H9 (cell line): ENCODE measurements around the gene PLA2G5. TPM values are rescaled to one million over a fixed set of nuclear protein-coding genes. Genes with fewer than 3 reads are reported as not detected.

ENCODE experiments used
- DNase-seq: peaks from one replicate; pipeline ENCODE4 v3.0.0-alpha.2; 2017
- H2AFZ ChIP-seq: one replicate; pipeline ENCODE4 v1.6.1; 2013; ENCODE audit warnings: mild to moderate bottlenecking, low read length, control low read depth, moderate library complexity
- H2AK5ac ChIP-seq: 2 replicates; pipeline ENCODE4 v1.6.1; 2013; ENCODE audit warnings: low read length, control low read depth, mixed read lengths; ENCODE audit not compliant: insufficient read length
- H2BK120ac ChIP-seq: one replicate; pipeline ENCODE4 v1.6.1; 2013; ENCODE audit warnings: low read depth, mild to moderate bottlenecking, low read length, control low read depth, inconsistent platforms; ENCODE audit not compliant: poor library complexity, severe bottlenecking
- H2BK12ac ChIP-seq: 2 replicates; pipeline ENCODE4 v1.6.1; 2013; ENCODE audit warnings: low read length, control low read depth, mixed read lengths, low read depth; ENCODE audit not compliant: insufficient read length
- H2BK15ac ChIP-seq: 2 replicates; pipeline ENCODE4 v1.6.1; 2013; ENCODE audit warnings: low read depth, low read length, control low read depth
- H2BK20ac ChIP-seq: one replicate; pipeline ENCODE4 v1.6.1; 2013; ENCODE audit warnings: low read depth, mild to moderate bottlenecking, low read length, control low read depth, inconsistent platforms; ENCODE audit not compliant: poor library complexity, severe bottlenecking
- H2BK5ac ChIP-seq: 2 replicates; pipeline ENCODE4 v1.6.1; 2013; ENCODE audit warnings: low read length, control low read depth, mixed read lengths; ENCODE audit not compliant: insufficient read length
- H3K14ac ChIP-seq: 2 replicates; pipeline ENCODE4 v1.6.1; 2013; ENCODE audit warnings: low read length, control low read depth; ENCODE audit not compliant: insufficient read depth
- H3K18ac ChIP-seq: 2 replicates; pipeline ENCODE4 v1.6.1; 2013; ENCODE audit warnings: low read depth, mild to moderate bottlenecking, mixed read lengths, low read length, control low read depth; ENCODE audit not compliant: insufficient read length
- H3K23ac ChIP-seq: 2 replicates; pipeline ENCODE4 v1.6.1; 2013; ENCODE audit warnings: low read length, control low read depth, mixed read lengths, low read depth; ENCODE audit not compliant: insufficient read length
- H3K23me2 ChIP-seq: 2 replicates; pipeline ENCODE4 v1.6.1; 2013; ENCODE audit warnings: low read depth, mild to moderate bottlenecking, mixed read lengths, low read length, control low read depth; ENCODE audit not compliant: insufficient read length, poor library complexity, severe bottlenecking
- H3K27ac ChIP-seq: 2 replicates; pipeline ENCODE4 v1.5.1; 2013; ENCODE audit warnings: low read length, control low read depth, mixed read lengths, low read depth; ENCODE audit not compliant: insufficient read length
- H3K27me3 ChIP-seq: 2 replicates; pipeline ENCODE4 v1.6.1; 2013; ENCODE audit warnings: low read length, control low read depth, inconsistent platforms; ENCODE audit not compliant: insufficient read depth
- H3K4ac ChIP-seq: 2 replicates; pipeline ENCODE4 v1.6.1; 2013; ENCODE audit warnings: low read depth, mild to moderate bottlenecking, control low read depth, inconsistent platforms, low read length, moderate library complexity
- H3K4me1 ChIP-seq: 2 replicates; pipeline ENCODE4 v1.6.1; 2013; ENCODE audit warnings: low read length, control low read depth, inconsistent platforms; ENCODE audit not compliant: insufficient read depth
- H3K4me2 ChIP-seq: 2 replicates; pipeline ENCODE4 v1.6.1; 2013; ENCODE audit warnings: low read length, control low read depth, mixed read lengths; ENCODE audit not compliant: insufficient read length, insufficient read depth
- H3K56ac ChIP-seq: 2 replicates; pipeline ENCODE4 v1.6.1; 2013; ENCODE audit warnings: low read depth, mild to moderate bottlenecking, mixed read lengths, low read length, control low read depth; ENCODE audit not compliant: insufficient read length
- H3K79me1 ChIP-seq: 2 replicates; pipeline ENCODE4 v1.6.1; 2013; ENCODE audit warnings: low read depth, mild to moderate bottlenecking, moderate library complexity, low read length, control low read depth, inconsistent platforms; ENCODE audit not compliant: insufficient read depth, poor library complexity, severe bottlenecking
- H3K79me2 ChIP-seq: 2 replicates; pipeline ENCODE4 v1.6.1; 2013; ENCODE audit warnings: low read length, control low read depth, inconsistent platforms; ENCODE audit not compliant: insufficient read depth
- H3K9ac ChIP-seq: 2 replicates; pipeline ENCODE4 v1.6.1; 2013; ENCODE audit warnings: low read length, control low read depth, mixed read lengths; ENCODE audit not compliant: insufficient read length; ENCODE audit errors: extremely low read depth
- H3K9me3 ChIP-seq: one replicate; pipeline ENCODE4 v1.6.1; 2013; ENCODE audit warnings: low read depth, low read length, inconsistent platforms; ENCODE audit not compliant: control insufficient read depth
- H3T11ph ChIP-seq: one replicate; pipeline ENCODE4 v1.6.1; 2013; ENCODE audit warnings: mild to moderate bottlenecking, low read length, control low read depth, inconsistent platforms
- H4K20me1 ChIP-seq: one replicate; pipeline ENCODE4 v1.6.1; 2013; ENCODE audit not compliant: control insufficient read depth, insufficient read length, insufficient read depth
- H4K5ac ChIP-seq: 2 replicates; pipeline ENCODE4 v1.6.1; 2013; ENCODE audit warnings: low read depth, mild to moderate bottlenecking, mixed read lengths, low read length, control low read depth; ENCODE audit not compliant: insufficient read length
- H4K8ac ChIP-seq: replicated peaks from 2 replicates; pipeline ENCODE4 v1.6.1; 2013; ENCODE audit warnings: low read length, control low read depth, mixed read lengths, low read depth; ENCODE audit not compliant: insufficient read length
- H4K91ac ChIP-seq: 2 replicates; pipeline ENCODE4 v1.6.1; 2013; ENCODE audit warnings: low read depth, mild to moderate bottlenecking, moderate library complexity, mixed read lengths, low read length, control low read depth; ENCODE audit not compliant: insufficient read length
- H3K27ac Mint-ChIP-seq, 3 experiments: 2 replicates in 2 of 3; 3 replicates in 1 of 3; pipeline ENCODE4 v1.8.0; 2020 to 2021; ENCODE audit warnings: mixed read lengths in 3 of 3, mild to moderate bottlenecking in 1 of 3, moderate library complexity in 1 of 3
- H3K27me3 Mint-ChIP-seq: 2 replicates; pipeline ENCODE4 v1.8.0; 2021; ENCODE audit warnings: low read depth, mild to moderate bottlenecking, moderate library complexity, mixed read lengths
- H3K36me3 Mint-ChIP-seq, 3 experiments: 2 replicates in 2 of 3; 3 replicates in 1 of 3; pipeline ENCODE4 v1.8.0; 2020 to 2021; ENCODE audit warnings: low read depth in 3 of 3, mixed read lengths in 3 of 3; ENCODE audit not compliant: insufficient read depth in 1 of 3
- H3K4me1 Mint-ChIP-seq, 2 experiments: 2 replicates each; pipeline ENCODE4 v1.8.0; 2020; ENCODE audit warnings: mixed read lengths in 2 of 2
- H3K4me3 Mint-ChIP-seq, 2 experiments: 2 replicates in 1 of 2; 3 replicates in 1 of 2; pipeline ENCODE4 v1.8.0; 2020 to 2021; ENCODE audit warnings: mild to moderate bottlenecking in 2 of 2, mixed read lengths in 2 of 2, moderate library complexity in 1 of 2
- H3K9me3 Mint-ChIP-seq, 2 experiments: 2 replicates in 1 of 2; 3 replicates in 1 of 2; pipeline ENCODE4 v1.8.0; 2020; ENCODE audit warnings: mild to moderate bottlenecking in 2 of 2, mixed read lengths in 2 of 2, moderate library complexity in 1 of 2
- WGBS: extraction: QIAGEN DNeasy Blood & Tissue Kit; methylation state at CpG from one replicate; pipeline ENCODE4 v1.1.7; 2013; ENCODE audit warnings: missing lambda C conversion rate, low lambda C conversion rate, mixed read lengths; ENCODE audit not compliant: insufficient read length; ENCODE audit errors: extremely low coverage; 5-methylcytosine and 5-hydroxymethylcytosine counted together
- total RNA-seq: library from RNA; stranded (reverse); gene quantifications from 2 replicates; pipeline ENCODE4 v1.2.1, GENCODE V29; 2021
- TF ChIP-seq, protein P1 (sequence below): fragments of 200-600 bp; sonication (generic); conservative IDR thresholded peaks from 3 replicates; pipeline ENCODE4 v1.8.0; 2021; ENCODE audit warnings: antibody characterized with exemption, mild to moderate bottlenecking

The PLA2G5 gene
- total RNA-seq, 1 experiment from 2014 or later = not detected

DNA sequence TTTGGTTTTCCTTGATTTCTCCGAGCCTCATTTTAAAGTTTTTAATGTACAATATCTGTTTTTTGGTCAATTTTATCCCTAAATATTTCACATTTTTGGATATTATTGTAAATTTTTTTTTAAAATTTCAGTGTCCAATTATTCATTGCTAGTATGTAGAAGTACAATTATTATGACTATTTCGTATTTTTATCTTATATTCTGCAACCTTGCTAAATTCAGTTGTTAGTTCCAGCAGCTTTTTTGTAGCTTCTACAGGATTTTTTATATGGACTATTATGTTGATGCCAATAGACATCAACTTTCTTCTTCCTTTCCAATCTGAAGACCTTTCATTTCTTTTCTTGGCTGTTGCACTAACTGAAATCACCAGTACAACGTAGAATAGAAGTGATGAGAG, 65.0 kb downstream of the PLA2G5 start:
- Histone ChIP-seq H3K4ac (no peak overlapping the region), H2BK12ac (no peak overlapping the region), H3K27ac (no peak overlapping the region), H4K5ac (no peak overlapping the region), H3K9me3 (no peaks in the 10 kb centered on the region), H3K56ac (no peak overlapping the region), H4K20me1 (no peaks in the 10 kb centered on the region), H2AFZ (no peak overlapping the region), H3K9ac (no peak overlapping the region), H3K23me2 (no peaks in the 10 kb centered on the region), H3K4me1 (no peaks in the 10 kb centered on the region), H2BK20ac (no peak overlapping the region), H2BK5ac (no peak overlapping the region), H3K4me2 (no peak overlapping the region), H3K23ac (no peak overlapping the region), H2BK120ac (no peak overlapping the region), H3K14ac (no peak overlapping the region), H3K27me3 (no peaks in the 10 kb centered on the region), H3T11ph (no peak overlapping the region), H2AK5ac (no peak overlapping the region), H2BK15ac (no peak overlapping the region), H3K79me2 (no peaks in the 10 kb centered on the region), H3K18ac (no peak overlapping the region), H3K79me1 (no peaks in the 10 kb centered on the region), H4K91ac (no peak overlapping the region), H4K8ac (no peak overlapping the region)
- Mint-ChIP-seq H3K36me3 (no peaks in the 10 kb centered on the region), H3K4me1 (no peaks in the 10 kb centered on the region), H3K4me3 (no peak overlapping the region), H3K27me3 (peaks cover 3% of the 10 kb centered on the region; the same call in 1 of the 2 replicates), H3K27ac (no peak overlapping the region), H3K9me3 (peaks cover 3 to 4% of the 10 kb centered on the region in 2 experiments; a peak in 2 of 5 replicates)
- TF ChIP-seq, protein P1, sequence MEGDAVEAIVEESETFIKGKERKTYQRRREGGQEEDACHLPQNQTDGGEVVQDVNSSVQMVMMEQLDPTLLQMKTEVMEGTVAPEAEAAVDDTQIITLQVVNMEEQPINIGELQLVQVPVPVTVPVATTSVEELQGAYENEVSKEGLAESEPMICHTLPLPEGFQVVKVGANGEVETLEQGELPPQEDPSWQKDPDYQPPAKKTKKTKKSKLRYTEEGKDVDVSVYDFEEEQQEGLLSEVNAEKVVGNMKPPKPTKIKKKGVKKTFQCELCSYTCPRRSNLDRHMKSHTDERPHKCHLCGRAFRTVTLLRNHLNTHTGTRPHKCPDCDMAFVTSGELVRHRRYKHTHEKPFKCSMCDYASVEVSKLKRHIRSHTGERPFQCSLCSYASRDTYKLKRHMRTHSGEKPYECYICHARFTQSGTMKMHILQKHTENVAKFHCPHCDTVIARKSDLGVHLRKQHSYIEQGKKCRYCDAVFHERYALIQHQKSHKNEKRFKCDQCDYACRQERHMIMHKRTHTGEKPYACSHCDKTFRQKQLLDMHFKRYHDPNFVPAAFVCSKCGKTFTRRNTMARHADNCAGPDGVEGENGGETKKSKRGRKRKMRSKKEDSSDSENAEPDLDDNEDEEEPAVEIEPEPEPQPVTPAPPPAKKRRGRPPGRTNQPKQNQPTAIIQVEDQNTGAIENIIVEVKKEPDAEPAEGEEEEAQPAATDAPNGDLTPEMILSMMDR = no peak
- DNase-seq = no peak
- WGBS = no CpG with 5 or more reads among the region's 3 CpGs
